ENCODE data around the gene MRAP2.
"Not testable (repeated sequence)": the region's sequence is repeated elsewhere in the genome, so short reads cannot be mapped to it uniquely, and the experiment has no call there.

The MRAP2 gene

DNA sequence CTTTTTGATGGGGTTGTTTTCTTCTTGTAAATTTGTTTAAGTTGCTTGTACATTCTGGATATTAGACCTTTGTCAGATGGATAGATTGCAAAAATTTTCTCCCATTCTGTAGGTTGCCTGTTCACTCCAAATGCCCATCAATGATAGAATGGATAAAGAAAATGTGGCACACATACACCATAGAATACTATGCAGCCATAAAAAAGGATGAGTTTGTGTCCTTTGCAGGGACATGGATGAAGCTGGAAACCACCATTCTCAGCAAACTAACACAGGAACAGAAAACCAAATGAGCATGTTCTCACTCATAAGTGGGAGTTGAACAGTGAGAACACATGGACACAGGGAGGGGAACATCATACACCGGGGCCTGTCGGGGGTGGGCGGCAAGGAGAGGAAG lies 1.6 kb upstream of the MRAP2 start:
- DNase-seq (ENCODE audit: low spot score): not testable (repeated sequence)

- DNase-seq (ENCODE audit: low spot score): no peak
Observed at GRCh38 chr6:84035484-84035883, 1.9 kb downstream of the MRAP2 start.

GRCh38 chr6:84037425-84038089 lies 4.0 kb downstream of the MRAP2 start:
- DNase-seq (ENCODE audit: low spot score): no peak

- no peak for DNase-seq (ENCODE audit: low spot score)
Observed at GRCh38 chr6:84042603-84043002, 9.0 kb downstream of the MRAP2 start.

DNA sequence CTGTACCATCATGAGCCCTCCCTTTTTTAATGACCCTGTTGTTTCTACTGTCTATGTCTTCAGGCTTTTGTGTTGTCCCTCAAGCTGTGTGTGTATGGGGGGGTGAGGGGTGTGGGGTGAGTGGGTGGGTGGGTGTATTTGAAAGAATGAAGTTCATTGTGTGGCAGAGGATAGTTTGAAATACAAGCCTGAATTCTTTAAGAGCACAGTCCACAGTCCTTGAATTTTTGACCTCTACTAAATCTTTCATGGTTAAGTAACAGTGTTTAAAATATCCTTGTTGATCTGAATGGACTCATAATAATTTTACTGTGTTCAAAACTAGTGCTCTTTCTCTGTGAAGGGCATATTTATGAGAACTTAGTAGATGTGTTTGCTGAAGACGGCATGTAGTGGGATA lies 10.0 kb downstream of the MRAP2 start:
- DNase-seq (ENCODE audit: low spot score): no peak

DNA sequence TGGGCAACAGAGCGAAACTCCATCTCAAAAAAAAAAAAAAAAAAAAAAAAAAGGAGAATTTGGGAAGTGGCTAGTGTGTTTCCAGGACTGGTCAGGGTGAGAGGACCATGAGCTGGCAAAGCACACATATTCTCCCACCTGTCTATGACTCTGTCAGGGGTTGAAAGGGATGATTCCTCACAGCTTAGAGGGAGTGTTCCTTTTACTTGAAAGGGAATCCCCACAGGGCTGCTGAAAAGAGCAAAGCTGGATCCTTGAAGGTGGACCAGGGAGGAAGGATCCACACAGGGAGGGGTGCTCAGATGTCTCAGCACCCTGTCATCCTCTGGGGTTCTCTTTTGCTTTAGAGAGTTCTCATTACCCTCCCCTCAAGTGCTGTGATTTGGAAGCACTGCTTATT lies 13.2 kb downstream of the MRAP2 start:
- no peak for DNase-seq (ENCODE audit: low spot score)

GRCh38 chr6:84048588-84048987 lies 15.0 kb downstream of the MRAP2 start:
- no peak for DNase-seq (ENCODE audit: low spot score)

DNA sequence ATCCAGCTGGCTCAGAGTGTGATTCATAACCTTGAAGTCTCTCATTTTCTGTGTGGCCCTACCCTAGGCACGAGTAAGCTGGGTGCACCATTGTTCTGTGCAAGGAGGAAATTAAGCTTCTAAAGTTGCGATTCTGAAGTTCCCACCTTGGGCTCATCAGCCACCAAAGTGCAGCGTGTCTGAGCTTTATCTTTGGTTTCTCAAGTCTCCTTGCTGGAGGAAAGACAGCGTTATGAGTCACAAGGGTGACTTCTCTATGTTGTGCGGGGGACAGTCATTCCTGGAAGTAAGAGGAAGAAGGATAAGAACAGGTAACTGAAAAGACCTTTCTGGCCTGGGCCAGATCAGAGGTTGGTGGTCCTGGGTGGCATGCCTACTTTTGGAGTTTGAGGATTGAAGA lies 16.8 kb downstream of the MRAP2 start:
- no peak for DNase-seq (ENCODE audit: low spot score)

DNA sequence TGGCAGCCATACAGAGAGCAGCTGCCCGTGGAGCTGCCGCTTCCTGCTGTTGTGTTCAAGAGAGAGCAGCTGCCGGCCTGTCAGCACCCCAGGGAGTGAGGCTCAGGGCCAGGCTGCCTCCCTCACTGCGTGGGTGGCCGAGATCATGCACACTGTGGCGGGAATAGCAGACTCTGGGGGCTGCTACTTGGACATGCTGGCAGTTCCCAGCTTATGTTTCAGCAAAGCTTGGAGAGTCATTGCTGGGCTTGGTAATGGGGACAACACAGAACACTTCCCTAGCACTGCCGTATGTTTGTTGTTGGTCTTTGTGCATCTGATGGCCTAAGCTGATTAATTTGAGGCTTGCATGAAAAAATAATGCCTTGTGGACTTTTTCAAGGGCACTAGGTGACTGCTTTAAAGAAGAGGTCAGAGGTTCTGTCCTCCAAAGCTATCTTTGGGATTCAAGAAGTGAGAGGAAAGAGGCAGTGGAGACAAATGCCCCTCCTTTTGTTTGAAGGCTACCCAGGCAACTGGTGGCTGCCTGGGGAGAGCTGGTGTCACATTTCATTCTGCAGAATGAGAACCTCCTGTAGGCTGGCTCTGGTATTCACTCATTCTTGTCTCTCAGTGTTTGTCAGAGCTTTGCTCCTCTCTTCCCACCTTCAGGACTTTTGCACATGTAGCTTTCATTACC lies 18.8 kb downstream of the MRAP2 start:
- DNase-seq (ENCODE audit: low spot score): no peak

DNA sequence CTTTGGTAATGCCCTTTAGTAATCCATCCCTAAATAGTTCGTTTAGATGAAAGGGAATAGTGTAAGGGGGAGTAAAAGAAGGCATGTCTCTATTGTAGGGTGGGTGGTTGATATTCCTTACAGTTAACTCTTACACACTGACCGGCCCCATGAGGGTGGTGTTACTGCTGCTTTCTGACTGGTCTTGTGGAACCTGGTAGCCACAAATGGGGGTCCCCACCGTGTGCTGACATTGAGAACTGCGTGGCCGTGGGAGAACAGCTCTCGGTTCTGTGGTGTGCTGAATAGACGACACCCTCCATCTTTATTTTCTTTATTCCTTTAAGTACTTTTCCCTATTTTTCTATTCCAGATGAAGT lies 19.3 kb downstream of the MRAP2 start:
- no peak for DNase-seq (ENCODE audit: low spot score)

GRCh38 chr6:84055647-84056046 lies 22.1 kb downstream of the MRAP2 start:
- no peak for DNase-seq (ENCODE audit: low spot score)

GRCh38 chr6:84057908-84058307 lies 24.3 kb downstream of the MRAP2 start:
- DNase-seq (ENCODE audit: low spot score): no peak

DNA sequence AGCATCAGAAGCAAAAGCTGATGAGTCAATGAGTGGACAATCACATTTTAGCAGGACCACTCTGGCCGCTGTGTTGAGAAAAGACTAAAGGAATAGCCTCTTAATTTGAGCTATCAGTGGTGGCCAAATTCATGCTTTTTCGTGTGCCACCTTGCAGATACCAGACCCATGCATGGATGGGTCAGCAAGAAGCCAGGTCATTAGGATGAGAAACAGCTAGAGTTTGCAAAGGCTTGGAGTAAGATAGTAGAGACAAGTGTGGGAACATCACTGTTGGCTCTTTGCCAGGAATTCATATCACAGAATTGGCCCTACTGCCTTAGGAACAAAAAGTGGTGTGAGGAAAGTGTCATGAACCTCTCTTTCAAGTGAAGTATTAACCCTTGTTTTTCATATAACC lies 25.5 kb downstream of the MRAP2 start:
- DNase-seq (ENCODE audit: low spot score): no peak

GRCh38 chr6:84061174-84061573 lies 27.6 kb downstream of the MRAP2 start:
- no peak for DNase-seq (ENCODE audit: low spot score)

- DNase-seq (ENCODE audit: low spot score): no peak
Observed at GRCh38 chr6:84061613-84062398, 28.2 kb downstream of the MRAP2 start.

- DNase-seq (ENCODE audit: low spot score): no peak
Observed at GRCh38 chr6:84062519-84063154, 29.1 kb downstream of the MRAP2 start.

- DNase-seq (ENCODE audit: low spot score): no peak
Observed at GRCh38 chr6:84065693-84066290, 32.2 kb downstream of the MRAP2 start.

- DNase-seq (ENCODE audit: low spot score): no peak
Observed at GRCh38 chr6:84066536-84066935, 33.0 kb downstream of the MRAP2 start.

DNA sequence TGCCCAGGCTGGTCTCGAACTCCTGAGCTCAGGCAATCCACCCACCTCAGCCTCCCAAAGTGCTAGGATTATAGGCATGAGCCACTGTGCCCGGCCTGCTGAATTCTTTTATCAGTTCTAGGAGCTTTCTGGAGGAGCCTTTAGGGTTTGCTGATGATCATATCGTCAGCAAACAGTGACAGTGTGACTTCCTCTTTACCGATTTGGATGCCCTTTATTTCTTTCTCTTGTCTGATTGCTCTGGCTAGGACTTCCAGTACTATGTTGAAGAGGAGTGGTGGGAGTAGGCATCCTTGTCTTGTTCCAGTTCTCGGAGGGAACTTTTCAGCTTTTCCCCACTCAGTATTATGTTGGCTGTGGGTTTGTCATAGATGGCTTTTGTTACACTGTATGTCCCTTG lies 35.3 kb downstream of the MRAP2 start:
- not testable (repeated sequence) for DNase-seq (ENCODE audit: low spot score)

DNA sequence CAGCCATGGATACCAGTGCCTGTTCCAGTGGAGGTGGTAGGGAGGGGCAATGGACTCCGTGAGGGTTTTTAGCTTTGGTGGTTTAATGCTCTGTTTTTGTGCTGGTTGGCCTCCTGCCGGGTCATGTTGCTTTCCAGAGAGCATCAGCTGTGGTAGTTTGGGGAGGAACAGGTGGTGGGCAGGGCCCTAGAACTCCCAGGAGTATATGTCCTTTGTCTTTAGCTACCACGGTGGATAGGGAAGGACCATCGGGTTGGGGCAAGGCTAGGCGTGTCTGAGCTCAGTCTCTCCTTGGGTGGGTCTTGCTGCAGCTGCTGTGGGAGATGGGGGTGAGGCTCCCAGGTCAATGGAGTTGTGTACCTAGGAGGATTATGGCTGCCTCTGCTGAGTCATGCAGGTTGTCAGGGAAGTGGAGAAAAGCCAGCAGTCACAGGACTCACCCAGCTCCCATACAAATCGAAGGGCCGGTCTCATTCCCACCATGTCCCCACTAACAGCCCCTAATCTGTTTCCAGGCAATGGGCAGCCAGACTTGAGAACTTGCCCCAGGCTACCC lies 38.9 kb downstream of the MRAP2 start:
- no peak for DNase-seq (ENCODE audit: low spot score)

DNA sequence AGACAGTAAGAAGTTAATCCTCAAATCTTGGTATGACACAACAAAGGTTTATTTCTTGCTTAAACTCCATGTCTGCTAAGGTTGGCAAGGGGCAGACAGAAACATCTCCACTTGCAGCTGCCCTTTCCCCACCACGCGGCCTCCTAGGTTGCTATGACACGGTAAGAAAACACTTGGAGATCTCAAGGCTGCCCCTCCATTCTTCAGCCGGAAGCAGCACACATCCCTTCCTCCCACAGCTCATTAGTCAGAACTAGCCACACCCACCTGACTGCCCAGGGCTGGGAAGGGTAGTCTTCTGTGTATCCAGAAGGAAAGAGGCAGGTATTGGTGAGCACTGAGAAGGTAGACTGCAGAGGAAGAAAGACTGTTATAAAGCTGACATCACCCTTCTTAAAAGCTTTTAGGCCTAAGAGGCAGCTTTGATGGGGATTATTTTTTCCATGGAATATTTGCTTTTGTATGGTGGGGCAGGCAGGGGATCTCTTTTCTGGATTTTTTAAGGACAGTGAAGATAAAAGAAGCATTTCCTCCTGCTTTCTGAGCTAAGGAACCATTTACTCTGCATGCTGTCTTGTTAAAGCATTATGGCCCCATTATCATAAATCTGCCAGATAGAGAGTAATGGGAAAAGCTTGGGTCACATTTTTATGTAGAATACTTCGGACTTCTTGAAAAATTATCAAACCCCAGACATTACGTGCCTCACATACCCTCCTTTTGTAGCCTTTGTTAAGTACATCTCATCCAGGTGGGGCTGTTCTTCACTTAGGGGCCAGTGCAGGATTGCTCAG lies 41.6 kb downstream of the MRAP2 start:
- no peak for DNase-seq (ENCODE audit: low spot score)
